ENCODE data around the gene SSNA1. TPM values are rescaled to one million over a fixed set of nuclear protein-coding genes. Genes with fewer than 3 reads are reported as not detected.

Gene SSNA1
- total and polyA plus RNA-seq, 9 of the 15 experiments (the other 6 are each of a cell fraction or from before 2014, with no cell fraction given) = 1.9 to 130 (median 57.1) TPM

DNA sequence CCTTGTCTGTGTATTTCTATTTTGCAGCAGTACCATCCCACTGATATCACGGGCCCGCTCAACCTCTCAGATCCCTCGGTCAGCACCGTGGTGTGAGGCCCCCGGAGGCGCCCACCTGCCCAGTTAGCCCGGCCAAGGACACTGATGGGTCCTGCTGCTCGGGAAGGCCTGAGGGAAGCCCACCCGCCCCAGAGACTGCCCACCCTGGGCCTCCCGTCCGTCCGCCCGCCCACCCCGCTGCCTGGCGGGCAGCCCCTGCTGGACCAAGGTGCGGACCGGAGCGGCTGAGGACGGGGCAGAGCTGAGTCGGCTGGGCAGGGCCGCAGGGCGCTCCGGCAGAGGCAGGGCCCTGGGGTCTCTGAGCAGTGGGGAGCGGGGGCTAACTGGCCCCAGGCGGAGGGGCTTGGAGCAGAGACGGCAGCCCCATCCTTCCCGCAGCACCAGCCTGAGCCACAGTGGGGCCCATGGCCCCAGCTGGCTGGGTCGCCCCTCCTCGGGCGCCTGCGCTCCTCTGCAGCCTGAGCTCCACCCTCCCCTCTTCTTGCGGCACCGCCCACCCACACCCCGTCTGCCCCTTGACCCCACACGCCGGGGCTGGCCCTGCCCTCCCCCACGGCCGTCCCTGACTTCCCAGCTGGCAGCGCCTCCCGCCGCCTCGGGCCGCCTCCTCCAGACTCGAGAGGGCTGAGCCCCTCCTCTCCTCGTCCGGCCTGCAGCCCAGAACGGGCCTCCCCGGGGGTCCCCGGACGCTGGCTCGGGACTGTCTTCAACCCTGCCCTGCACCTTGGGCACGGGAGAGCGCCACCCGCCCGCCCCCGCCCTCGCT lies 20.5 kb upstream of the SSNA1 start (continued):
- TF ChIP-seq, protein P1, sequence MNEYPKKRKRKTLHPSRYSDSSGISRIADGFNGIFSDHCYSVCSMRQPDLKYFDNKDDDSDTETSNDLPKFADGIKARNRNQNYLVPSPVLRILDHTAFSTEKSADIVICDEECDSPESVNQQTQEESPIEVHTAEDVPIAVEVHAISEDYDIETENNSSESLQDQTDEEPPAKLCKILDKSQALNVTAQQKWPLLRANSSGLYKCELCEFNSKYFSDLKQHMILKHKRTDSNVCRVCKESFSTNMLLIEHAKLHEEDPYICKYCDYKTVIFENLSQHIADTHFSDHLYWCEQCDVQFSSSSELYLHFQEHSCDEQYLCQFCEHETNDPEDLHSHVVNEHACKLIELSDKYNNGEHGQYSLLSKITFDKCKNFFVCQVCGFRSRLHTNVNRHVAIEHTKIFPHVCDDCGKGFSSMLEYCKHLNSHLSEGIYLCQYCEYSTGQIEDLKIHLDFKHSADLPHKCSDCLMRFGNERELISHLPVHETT (CRISPR knock-in tag; conservative IDR thresholded peaks at IDR 0.05 in 1 of 2, IDR thresholded peaks at IDR 0.05 in 1 of 2) = no peak
- peak; percentile 26; the same call in 1 of the 2 replicates for TF ChIP-seq EGR1 (conservative IDR thresholded peaks at IDR 0.05)
- TF ChIP-seq, protein P2, sequence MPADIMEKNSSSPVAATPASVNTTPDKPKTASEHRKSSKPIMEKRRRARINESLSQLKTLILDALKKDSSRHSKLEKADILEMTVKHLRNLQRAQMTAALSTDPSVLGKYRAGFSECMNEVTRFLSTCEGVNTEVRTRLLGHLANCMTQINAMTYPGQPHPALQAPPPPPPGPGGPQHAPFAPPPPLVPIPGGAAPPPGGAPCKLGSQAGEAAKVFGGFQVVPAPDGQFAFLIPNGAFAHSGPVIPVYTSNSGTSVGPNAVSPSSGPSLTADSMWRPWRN (IDR thresholded peaks at IDR 0.05; ENCODE audit: low read depth) = no peak
- TF ChIP-seq NR2C2 (CRISPR knock-in tag; IDR thresholded peaks at IDR 0.05) = no peak
- TF ChIP-seq NR2C2 (tag; IDR thresholded peaks at IDR 0.05) = peak; percentile 28; the same call in 1 of the 2 replicates
- no peak for TF ChIP-seq MBD2 (IDR thresholded peaks at IDR 0.05; ENCODE audit: borderline replicate concordance, low read depth)
- TF ChIP-seq HNRNPK (IDR thresholded peaks at IDR 0.05; ENCODE audit: low read depth, low read length, poor library complexity, severe bottlenecking) = peak; percentile 46
- TF ChIP-seq, protein P3, sequence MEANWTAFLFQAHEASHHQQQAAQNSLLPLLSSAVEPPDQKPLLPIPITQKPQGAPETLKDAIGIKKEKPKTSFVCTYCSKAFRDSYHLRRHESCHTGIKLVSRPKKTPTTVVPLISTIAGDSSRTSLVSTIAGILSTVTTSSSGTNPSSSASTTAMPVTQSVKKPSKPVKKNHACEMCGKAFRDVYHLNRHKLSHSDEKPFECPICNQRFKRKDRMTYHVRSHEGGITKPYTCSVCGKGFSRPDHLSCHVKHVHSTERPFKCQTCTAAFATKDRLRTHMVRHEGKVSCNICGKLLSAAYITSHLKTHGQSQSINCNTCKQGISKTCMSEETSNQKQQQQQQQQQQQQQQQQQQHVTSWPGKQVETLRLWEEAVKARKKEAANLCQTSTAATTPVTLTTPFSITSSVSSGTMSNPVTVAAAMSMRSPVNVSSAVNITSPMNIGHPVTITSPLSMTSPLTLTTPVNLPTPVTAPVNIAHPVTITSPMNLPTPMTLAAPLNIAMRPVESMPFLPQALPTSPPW (CRISPR knock-in tag; IDR thresholded peaks at IDR 0.05) = peak; percentile 42; the same call in 1 of the 2 replicates
